T47D (cell line): ENCODE measurements around the gene GAL3ST3.
"Not testable (repeated sequence)": the region's sequence is repeated elsewhere in the genome, so short reads cannot be mapped to it uniquely, and the experiment has no call there.

Experiments
- DNase-seq, 2 experiments: peaks; one replicate each; pipeline versions ENCODE4 v3.0.0 to v3.0.0-alpha.2; 2011 to 2012; ENCODE audit warnings: low read depth in 1 of 2, low spot score in 1 of 2
- JUND ChIP-seq: IDR thresholded peaks from 2 replicates; pipeline ENCODE4 v1.6.1; 2012; ENCODE audit warnings: low read depth
- in situ Hi-C: cut with HindIII; loops from 2 replicates; pipeline ENCODE4 v1.10.0; 2016; ENCODE audit warnings: low sequenced_read_pairs, low pct_unique_long_range_greater_than_20kb

Gene GAL3ST3

DNA sequence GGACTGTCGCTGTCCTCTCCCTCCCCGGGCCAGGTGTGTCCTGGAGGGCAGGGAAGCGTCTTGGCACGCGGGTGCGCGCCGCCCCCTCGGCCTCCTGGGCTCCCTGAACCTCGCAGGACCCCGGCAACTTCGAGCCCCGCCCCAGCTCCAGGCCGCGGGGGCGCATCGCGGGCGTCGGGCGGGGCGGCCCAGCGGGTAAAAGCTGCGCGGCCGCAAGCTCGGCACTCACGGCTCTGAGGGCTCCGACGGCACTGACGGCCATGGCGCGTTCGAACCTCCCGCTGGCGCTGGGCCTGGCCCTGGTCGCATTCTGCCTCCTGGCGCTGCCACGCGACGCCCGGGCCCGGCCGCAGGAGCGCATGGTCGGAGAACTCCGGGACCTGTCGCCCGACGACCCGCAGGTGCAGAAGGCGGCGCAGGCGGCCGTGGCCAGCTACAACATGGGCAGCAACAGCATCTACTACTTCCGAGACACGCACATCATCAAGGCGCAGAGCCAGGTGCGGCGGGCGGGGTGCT is 37.1 kb downstream of the GAL3ST3 start, which contains the start of gene CST6:
Gene CST6, plus strand, starts transcription at position 224 of the 519 bp plus-strand sequence. Its CDS starts 37 bp downstream, at position 261.
- no peak for TF ChIP-seq JUND
- in situ Hi-C loops = no loop called here
- DNase-seq = no peak

DNA sequence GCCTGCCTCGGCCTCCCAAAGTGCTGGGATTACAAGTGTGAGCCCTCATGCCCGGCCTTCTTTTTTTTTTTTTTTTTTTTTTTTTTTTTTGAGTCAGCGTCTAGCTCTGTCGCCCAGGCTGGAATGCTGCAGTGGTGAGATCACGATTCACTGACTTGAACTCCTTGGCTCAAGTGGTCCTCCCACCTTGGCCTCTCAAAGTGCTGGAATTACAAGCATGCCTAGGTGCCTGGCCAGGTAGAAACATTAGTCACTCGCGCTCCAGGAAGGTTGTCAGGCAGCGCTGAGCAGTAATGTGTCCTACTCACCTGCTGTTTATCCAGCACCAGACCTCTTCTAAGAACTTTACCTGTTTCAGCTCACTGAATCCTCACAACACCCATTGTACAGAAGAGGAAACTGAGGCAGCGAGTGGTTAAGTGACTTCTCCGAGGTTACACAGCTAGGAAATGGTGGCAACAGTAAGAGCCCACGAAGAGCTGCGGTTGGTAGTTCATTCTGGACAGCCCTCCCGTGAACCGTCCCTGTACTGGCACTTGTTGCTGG is 37.6 kb downstream of the GAL3ST3 start:
- TF ChIP-seq JUND = no peak
- in situ Hi-C loops = no loop called here
- peak; percentile 50 to 58 for DNase-seq

DNA sequence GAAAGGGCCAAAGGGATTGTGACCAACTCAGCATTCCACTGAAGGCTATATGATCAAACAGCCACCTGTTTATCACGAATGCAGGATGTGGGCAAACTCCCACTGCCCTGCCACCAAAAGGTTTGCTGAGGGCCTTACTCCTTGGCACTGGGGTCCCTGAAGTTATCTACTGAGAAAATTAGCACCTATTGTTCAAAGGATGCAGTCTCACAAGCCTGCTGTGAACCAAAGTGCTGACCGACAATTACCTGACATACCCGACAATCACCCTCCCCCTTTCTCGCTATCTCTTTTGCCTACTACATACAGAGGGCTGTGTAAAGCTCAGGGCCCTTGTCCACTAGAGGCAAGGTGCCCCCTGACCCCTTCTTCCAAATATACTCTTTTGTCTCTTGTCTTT is 38.9 kb downstream of the GAL3ST3 start:
- DNase-seq, in situ Hi-C loops: not testable (repeated sequence)

DNA sequence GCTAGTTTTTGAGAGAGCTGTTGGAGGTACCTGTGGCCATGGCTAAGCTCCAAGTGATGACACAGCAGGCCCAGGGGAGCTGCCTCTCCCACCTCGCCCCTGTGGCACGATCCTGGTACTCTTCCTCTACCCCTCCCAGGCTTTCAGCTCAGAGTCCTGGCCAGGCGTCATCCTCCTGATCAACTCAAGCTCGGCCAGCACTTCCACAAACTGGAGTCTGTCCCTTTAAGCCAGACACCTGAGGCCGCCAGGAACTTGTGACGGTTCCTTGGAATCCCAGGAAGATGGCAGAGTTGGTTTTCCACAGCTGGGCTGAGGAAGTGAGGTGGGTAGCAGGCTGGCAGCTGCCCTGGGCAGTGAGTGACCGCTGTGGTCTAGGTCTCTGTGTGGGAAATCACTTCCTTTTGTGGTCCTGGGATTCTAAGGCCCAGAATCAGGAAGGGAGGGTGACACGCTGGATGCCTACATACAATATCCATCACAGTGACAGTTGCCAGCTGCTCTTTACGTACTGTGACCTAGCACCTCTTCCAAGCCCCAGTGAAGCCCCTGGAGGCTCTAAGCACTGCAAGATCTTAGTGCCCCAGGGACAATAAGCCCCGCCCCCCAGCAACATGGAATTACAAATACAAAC is 40.4 kb downstream of the GAL3ST3 start:
- DNase-seq = peak; percentile 67 to 72
- in situ Hi-C loops = no loop called here
- no peak for TF ChIP-seq JUND

DNA sequence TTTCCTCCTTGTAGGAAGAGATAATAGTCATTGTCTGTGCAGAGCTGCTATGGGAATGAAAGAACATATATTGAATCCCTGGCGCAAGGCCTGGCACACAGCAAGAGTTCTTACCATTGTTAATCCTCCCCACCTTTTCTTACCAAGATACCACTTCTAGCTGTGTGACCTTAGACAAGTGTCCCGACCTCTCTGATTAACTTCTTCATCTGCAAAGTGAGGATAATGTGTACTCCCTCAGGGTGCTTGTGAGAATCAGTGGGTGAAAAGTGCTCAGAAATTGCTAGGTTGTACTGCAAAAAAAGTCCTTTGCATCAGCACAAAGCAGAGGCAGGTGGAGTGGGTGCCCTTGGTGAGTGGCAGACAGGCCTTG is 40.9 kb downstream of the GAL3ST3 start:
- no peak for TF ChIP-seq JUND
- DNase-seq = no peak
- in situ Hi-C loops = no loop called here

DNA sequence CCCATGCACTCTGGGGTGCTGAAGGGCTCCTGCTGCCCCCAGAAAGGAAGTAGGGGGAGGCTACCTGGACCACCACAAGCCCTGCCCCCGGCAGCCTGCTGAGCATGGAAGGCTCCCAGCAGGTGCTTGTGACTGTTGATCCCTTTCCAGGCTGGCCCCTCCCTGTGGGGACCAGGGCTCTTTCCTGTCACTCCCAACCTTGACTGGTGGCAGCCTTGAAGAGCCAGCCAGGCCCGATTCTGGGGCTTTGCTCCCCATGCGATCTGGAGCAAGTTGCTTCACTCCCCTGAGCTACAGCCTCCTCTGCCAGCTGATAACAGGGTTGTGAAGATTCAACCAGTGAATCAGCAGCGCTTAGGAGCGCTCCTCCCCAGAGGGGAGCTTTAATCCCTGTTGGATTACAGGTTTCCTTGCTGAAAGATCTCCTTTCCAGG is 41.7 kb downstream of the GAL3ST3 start:
- TF ChIP-seq JUND = no peak

DNA sequence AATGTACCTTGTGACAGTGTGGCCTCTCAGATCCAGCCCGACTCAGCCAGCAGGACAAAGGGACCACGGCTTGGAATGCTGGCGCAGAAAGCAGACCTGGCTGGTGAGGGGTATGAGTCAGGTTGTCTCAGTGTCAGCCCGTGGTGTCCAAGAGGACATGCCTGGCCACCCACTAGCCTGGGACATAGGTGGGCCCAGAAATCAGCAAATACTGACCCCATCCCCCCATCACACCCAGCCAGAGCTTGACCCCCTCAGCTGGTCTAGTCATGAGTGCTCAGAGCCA is 42.1 kb downstream of the GAL3ST3 start:
- TF ChIP-seq JUND = no peak
- no peak for DNase-seq
- in situ Hi-C loops = no loop called here

More for the DNA sequence above, 41.7 kb downstream of the GAL3ST3 start:
- in situ Hi-C loops = no loop called here
- DNase-seq = no peak

DNA sequence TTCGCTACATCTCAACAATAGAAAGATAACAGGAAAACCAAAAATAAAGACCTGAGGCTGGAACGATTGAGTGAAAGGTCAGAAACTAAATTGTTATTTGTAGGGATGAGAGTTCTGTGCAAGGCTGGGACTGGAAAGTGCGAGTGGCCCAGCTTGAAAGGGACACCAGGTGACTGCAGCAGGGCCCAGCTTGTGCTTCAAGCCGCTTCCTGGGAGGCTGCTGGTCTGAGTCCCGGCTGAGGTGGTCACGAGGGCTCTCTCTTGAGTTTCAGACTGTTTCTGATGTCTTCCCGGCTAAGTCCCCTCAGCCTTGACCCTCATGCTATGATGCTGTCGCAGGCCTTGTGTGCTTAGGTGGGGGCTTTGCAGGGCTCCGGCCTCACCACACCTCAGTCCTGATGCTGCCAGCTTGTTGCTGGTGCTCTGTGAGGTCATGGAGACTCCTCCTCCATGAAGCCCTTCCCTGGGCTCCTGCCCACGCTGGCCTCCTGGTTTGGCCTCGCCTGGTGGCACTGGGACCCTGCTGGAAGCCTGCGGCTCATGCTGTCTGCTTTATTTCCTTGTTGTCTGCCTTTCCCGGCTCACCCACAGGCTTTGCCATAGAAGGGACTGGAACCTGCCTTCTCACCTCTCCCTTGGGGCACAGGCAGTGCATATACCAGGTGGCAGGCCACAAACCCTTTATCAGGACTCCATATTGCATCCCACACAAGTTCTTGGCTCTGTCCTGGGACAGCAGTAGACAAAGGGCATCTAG is 42.6 kb downstream of the GAL3ST3 start:
- no peak for DNase-seq
- in situ Hi-C loops = no loop called here
- TF ChIP-seq JUND = no peak

DNA sequence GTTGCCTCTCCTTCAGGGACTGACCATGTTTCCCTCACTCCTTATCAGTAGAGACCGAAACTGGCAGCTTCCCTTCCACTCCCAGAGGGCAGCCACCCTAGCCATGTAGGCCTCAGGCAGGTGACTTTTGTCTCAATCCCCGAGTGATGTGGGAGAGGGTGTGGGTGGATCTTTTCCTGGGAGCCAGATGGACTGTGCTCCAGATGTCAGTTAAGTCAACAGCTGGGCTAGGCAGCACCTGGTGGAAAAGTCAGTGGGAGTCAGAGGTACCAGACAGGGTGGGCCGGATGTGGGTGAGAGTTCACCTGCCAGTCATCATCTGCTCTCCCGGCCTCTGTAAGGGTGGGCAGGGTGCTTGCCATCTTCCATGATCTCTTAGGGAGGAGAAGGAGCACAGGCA is 44.8 kb downstream of the GAL3ST3 start:
- TF ChIP-seq JUND = no peak
- in situ Hi-C loops = no loop called here
- no peak for DNase-seq

DNA sequence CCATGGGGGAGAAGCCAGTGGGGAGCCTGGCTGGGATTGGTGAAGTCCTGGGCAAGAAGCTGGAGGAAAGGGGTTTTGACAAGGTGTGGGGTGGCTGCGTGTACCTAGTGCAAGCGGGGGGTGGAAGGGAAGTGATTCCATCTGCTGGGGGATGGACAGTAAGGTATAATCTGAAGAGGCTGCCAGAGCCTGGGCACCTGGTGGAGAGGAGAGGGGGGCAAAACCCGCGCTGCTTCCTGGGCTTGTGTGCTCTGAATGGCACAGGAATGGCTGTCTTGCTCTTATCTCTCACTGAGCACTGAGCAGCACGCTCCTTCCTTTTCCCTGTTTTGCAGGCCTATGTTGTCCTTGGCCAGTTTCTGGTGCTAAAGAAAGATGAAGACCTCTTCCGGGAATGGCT is 45.7 kb downstream of the GAL3ST3 start:
- no peak for TF ChIP-seq JUND
- in situ Hi-C loops = no loop called here
- DNase-seq = no peak

DNA sequence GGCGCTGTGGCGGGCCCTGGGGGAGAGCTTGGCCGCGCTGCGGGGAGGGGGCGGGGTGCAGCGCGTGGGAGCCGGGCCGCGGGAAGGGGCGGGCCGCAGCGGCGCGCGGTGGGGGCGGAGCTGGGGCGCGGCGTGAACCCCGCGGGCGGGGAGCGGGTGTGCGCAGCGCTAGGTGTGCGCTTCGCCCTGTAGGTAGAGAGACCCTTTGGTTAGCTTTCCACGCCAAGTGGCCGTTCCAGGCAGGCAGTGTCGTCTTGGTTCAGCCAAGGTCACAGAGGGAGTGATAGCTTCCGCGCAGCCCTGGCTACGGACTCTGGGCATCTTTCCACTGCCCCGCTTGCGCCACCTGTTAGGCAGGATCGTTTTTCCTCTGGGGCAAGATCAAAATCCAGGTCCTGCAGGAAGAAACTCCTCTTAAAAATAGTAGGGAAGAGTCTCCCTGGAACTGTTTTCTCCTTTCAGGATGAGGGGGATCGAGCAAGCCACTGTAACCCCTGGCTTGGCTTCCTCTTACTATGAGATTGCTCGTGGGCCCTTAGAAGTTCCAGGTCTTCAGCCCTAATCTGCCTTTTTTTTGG is 46.2 kb downstream of the GAL3ST3 start:
- in situ Hi-C loops = no loop called here
- TF ChIP-seq JUND = no peak
- DNase-seq = peak; percentile 77 to 91

DNA sequence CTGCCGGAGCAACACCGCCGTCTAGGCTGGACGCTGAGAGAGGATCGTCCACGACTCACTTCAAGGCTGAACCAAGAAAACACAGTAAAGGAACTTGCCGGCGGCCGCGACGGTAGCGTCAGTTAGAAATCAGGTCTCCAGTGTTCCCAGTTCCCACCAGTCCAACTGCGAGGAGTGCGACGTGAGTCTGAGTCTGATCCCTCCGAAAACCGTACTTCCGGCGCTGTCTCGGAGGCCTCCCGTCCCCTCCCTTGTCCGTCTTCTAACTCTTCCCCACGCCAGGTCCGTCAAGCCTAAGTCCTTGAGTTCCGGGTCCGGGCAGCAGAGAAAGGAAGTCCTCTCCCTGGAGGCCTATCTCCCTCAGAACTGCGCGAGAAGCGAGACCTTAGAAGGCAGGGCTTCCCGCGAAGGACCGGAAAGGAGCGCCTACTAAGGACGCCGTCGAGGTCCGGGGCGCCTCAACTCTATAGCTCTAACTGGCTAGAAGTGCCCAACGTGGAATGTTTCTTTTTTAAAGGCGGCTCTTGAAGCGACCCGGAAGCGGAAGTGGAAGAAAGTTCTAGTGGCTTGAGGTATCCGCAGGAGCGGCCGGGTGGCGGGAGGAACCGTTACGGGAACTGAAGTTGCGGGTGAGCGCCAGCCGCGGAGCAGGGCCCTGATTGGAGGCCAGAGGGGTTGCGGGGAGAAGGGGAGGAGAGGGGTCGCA is 46.9 kb downstream of the GAL3ST3 start, which contains the start of the genes BANF1 and EIF1AD:
Gene BANF1, plus strand, starts transcription at position 562 of the 706 bp plus-strand sequence. CDS start 748 bp downstream, outside the sequence.
Gene EIF1AD, minus strand, starts transcription at position 216 of the 706 bp plus-strand sequence. CDS start 1,768 bp downstream, outside the sequence.
- in situ Hi-C loops = no loop called here
- no peak for TF ChIP-seq JUND
- peak; percentile 85 to 99 for DNase-seq
